Measurements from ENCODE around the gene CBLB.

DNA sequence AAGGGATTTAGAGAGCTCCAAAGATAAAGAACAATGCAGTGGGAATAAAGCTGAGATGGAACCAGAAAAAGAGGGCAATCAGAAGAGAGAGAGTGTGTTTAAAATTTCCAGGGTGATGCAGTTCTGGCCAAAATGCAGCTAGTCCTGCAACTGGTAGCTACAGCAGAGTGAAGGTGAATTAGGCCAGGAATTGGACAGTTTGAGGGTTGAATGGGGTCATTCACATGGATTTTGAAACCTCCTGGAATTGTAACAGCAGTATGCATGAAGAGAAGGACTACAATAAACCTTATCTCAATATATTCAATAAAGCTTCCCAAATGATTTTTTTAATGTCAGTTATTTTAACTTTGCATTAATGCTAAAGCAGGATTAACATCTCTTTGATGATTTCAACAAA lies 85.2 kb downstream of the CBLB start:
- TF ChIP-seq, protein P1, sequence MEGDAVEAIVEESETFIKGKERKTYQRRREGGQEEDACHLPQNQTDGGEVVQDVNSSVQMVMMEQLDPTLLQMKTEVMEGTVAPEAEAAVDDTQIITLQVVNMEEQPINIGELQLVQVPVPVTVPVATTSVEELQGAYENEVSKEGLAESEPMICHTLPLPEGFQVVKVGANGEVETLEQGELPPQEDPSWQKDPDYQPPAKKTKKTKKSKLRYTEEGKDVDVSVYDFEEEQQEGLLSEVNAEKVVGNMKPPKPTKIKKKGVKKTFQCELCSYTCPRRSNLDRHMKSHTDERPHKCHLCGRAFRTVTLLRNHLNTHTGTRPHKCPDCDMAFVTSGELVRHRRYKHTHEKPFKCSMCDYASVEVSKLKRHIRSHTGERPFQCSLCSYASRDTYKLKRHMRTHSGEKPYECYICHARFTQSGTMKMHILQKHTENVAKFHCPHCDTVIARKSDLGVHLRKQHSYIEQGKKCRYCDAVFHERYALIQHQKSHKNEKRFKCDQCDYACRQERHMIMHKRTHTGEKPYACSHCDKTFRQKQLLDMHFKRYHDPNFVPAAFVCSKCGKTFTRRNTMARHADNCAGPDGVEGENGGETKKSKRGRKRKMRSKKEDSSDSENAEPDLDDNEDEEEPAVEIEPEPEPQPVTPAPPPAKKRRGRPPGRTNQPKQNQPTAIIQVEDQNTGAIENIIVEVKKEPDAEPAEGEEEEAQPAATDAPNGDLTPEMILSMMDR (IDR thresholded peaks at IDR 0.05), result no peak
- TF ChIP-seq POLR2A (IDR thresholded peaks at IDR 0.05), result no peak

All from right lobe of liver (tissue), 4 donors.